ENCODE results near the gene DNM3. TPM values are rescaled to one million over a fixed set of nuclear protein-coding genes. Genes with fewer than 3 reads are reported as not detected.

The DNM3 gene
- total RNA-seq, 1 donor from 2014 or later: 4.7 TPM

DNA sequence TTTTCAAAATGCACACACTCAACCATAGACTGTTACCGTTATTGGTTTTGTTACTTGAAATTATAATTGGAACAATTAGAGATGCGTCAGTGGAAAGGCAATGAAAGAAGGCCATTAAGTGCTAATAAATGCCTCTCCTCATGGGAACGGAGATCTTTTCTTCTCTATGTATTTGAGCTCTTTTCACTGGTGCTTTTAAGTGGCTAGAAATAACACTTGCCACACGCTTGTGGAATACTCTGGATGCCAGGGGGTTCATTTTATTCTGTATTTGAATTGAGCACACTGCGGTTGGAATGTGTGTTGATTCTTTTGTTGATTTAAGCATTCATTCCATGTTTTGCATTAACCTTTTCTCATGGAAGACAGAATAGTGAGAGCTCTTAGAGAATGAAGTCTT is 68.4 kb downstream of the DNM3 start:
- Histone ChIP-seq H4K20me1 (ENCODE audit: insufficient read depth, low read length) (no peaks in the 10 kb centered on the region), H3K36me3 (ENCODE audit: insufficient read depth, low read length) (no peaks in the 10 kb centered on the region), H3K4me2 (ENCODE audit: low read length) (no peak overlapping the region), H3K9ac (ENCODE audit: low read length) (no peak overlapping the region), H3K4me3 (ENCODE audit: insufficient read depth, low read depth, low read length) (no peak overlapping the region), H3K27ac (ENCODE audit: low read depth, low read length) (no peak overlapping the region), H3K79me2 (ENCODE audit: insufficient read depth, low read length) (no peaks in the 10 kb centered on the region), H3K9me3 (ENCODE audit: insufficient read depth, low read depth, low read length) (no peaks in the 10 kb centered on the region), H2AFZ (ENCODE audit: low read depth, low read length) (no peak overlapping the region), H3K4me1 (ENCODE audit: insufficient read depth, low read length) (no peaks in the 10 kb centered on the region), H3K27me3 (ENCODE audit: insufficient read depth, low read length) (no peaks in the 10 kb centered on the region)
- no peak for TF ChIP-seq EZH2 (IDR thresholded peaks at IDR 0.05; ENCODE audit: insufficient read depth, low read length)
- TF ChIP-seq, protein P1, sequence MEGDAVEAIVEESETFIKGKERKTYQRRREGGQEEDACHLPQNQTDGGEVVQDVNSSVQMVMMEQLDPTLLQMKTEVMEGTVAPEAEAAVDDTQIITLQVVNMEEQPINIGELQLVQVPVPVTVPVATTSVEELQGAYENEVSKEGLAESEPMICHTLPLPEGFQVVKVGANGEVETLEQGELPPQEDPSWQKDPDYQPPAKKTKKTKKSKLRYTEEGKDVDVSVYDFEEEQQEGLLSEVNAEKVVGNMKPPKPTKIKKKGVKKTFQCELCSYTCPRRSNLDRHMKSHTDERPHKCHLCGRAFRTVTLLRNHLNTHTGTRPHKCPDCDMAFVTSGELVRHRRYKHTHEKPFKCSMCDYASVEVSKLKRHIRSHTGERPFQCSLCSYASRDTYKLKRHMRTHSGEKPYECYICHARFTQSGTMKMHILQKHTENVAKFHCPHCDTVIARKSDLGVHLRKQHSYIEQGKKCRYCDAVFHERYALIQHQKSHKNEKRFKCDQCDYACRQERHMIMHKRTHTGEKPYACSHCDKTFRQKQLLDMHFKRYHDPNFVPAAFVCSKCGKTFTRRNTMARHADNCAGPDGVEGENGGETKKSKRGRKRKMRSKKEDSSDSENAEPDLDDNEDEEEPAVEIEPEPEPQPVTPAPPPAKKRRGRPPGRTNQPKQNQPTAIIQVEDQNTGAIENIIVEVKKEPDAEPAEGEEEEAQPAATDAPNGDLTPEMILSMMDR (IDR thresholded peaks at IDR 0.05; ENCODE audit: insufficient read depth, low read depth, low read length): no peak
- no peak overlapping the region for H3K4me3 Mint-ChIP-seq (ENCODE audit: unreplicated experiment)
- no peak overlapping the region for H3K27ac Mint-ChIP-seq (ENCODE audit: unreplicated experiment)
- no peaks in the 10 kb centered on the region for H3K36me3 Mint-ChIP-seq (ENCODE audit: low read depth, unreplicated experiment)
- peaks cover 8% of the 10 kb centered on the region for H3K4me1 Mint-ChIP-seq (ENCODE audit: low read depth, unreplicated experiment)
- no peaks in the 10 kb centered on the region for H3K27me3 Mint-ChIP-seq (ENCODE audit: low read depth, unreplicated experiment)
- FAIRE-seq: no peak
- H3K9me3 Mint-ChIP-seq (ENCODE audit: unreplicated experiment): peaks cover under 1% of the 10 kb centered on the region
- peak; percentile 12 for DNase-seq (ENCODE audit: low read depth)

GRCh38 chr1:171910786-171911185 is 69.5 kb downstream of the DNM3 start:
- Mint-ChIP-seq H3K9me3 (ENCODE audit: unreplicated experiment) (no peaks in the 10 kb centered on the region), H3K27me3 (ENCODE audit: low read depth, unreplicated experiment) (no peaks in the 10 kb centered on the region), H3K36me3 (ENCODE audit: low read depth, unreplicated experiment) (no peaks in the 10 kb centered on the region), H3K4me1 (ENCODE audit: low read depth, unreplicated experiment) (peaks cover 8% of the 10 kb centered on the region), H3K27ac (ENCODE audit: unreplicated experiment) (no peak overlapping the region), H3K4me3 (ENCODE audit: unreplicated experiment) (no peak overlapping the region)
- TF ChIP-seq, protein P1 (IDR thresholded peaks at IDR 0.05; ENCODE audit: insufficient read depth, low read depth, low read length): no peak
- TF ChIP-seq EZH2 (IDR thresholded peaks at IDR 0.05; ENCODE audit: insufficient read depth, low read length): no peak
- Histone ChIP-seq H3K36me3 (ENCODE audit: insufficient read depth, low read length) (no peaks in the 10 kb centered on the region), H3K9ac (ENCODE audit: low read length) (no peak overlapping the region), H3K79me2 (ENCODE audit: insufficient read depth, low read length) (no peaks in the 10 kb centered on the region), H3K4me3 (ENCODE audit: insufficient read depth, low read depth, low read length) (no peak overlapping the region), H3K9me3 (ENCODE audit: insufficient read depth, low read depth, low read length) (no peaks in the 10 kb centered on the region), H2AFZ (ENCODE audit: low read depth, low read length) (no peak overlapping the region), H3K4me1 (ENCODE audit: insufficient read depth, low read length) (no peaks in the 10 kb centered on the region), H3K27ac (ENCODE audit: low read depth, low read length) (no peak overlapping the region), H3K27me3 (ENCODE audit: insufficient read depth, low read length) (no peaks in the 10 kb centered on the region), H4K20me1 (ENCODE audit: insufficient read depth, low read length) (no peaks in the 10 kb centered on the region), H3K4me2 (ENCODE audit: low read length) (no peak overlapping the region)
- DNase-seq (ENCODE audit: low read depth) (no peak), FAIRE-seq (no peak)

GRCh38 chr1:171911506-171911905 is 70.2 kb downstream of the DNM3 start:
- Histone ChIP-seq H3K36me3 (ENCODE audit: insufficient read depth, low read length) (no peaks in the 10 kb centered on the region), H3K9ac (ENCODE audit: low read length) (no peak overlapping the region), H3K27ac (ENCODE audit: low read depth, low read length) (no peak overlapping the region), H3K9me3 (ENCODE audit: insufficient read depth, low read depth, low read length) (no peaks in the 10 kb centered on the region), H3K27me3 (ENCODE audit: insufficient read depth, low read length) (no peaks in the 10 kb centered on the region), H3K4me2 (ENCODE audit: low read length) (no peak overlapping the region), H4K20me1 (ENCODE audit: insufficient read depth, low read length) (no peaks in the 10 kb centered on the region), H3K79me2 (ENCODE audit: insufficient read depth, low read length) (no peaks in the 10 kb centered on the region), H3K4me3 (ENCODE audit: insufficient read depth, low read depth, low read length) (no peak overlapping the region), H3K4me1 (ENCODE audit: insufficient read depth, low read length) (no peaks in the 10 kb centered on the region), H2AFZ (ENCODE audit: low read depth, low read length) (no peak overlapping the region)
- TF ChIP-seq EZH2 (IDR thresholded peaks at IDR 0.05; ENCODE audit: insufficient read depth, low read length): no peak
- TF ChIP-seq, protein P1 (IDR thresholded peaks at IDR 0.05; ENCODE audit: insufficient read depth, low read depth, low read length): no peak
- peaks cover 8% of the 10 kb centered on the region for H3K4me1 Mint-ChIP-seq (ENCODE audit: low read depth, unreplicated experiment)
- DNase-seq (ENCODE audit: low read depth) (no peak), FAIRE-seq (no peak)
- H3K27me3 Mint-ChIP-seq (ENCODE audit: low read depth, unreplicated experiment): no peaks in the 10 kb centered on the region
- no peak overlapping the region for H3K4me3 Mint-ChIP-seq (ENCODE audit: unreplicated experiment)
- H3K36me3 Mint-ChIP-seq (ENCODE audit: low read depth, unreplicated experiment): no peaks in the 10 kb centered on the region
- no peak overlapping the region for H3K27ac Mint-ChIP-seq (ENCODE audit: unreplicated experiment)
- H3K9me3 Mint-ChIP-seq (ENCODE audit: unreplicated experiment): no peaks in the 10 kb centered on the region
